HCT116 (cell line): ENCODE measurements around the gene FRRS1. TPM values are rescaled to one million over a fixed set of nuclear protein-coding genes. Genes with fewer than 3 reads are reported as not detected.

ENCODE experiments used
- ATAC-seq: fragments of 200-7000 bp; cut with Tn5 transposase; 2 replicates; pipeline ENCODE4 v1.9.1; 2020; ENCODE audit warnings: mild to moderate bottlenecking, moderate library complexity
- BruUV-seq: library from RNA; stranded (reverse); fragments of 400-500 nt; replicated peaks from 2 replicates; lab custom pipeline; 2021; lab: Mats Ljungman, UMichigan
- CTCF ChIA-PET: fragments of 300-600 bp; sonication (Branson Sonifier 250); formaldehyde crosslinking; loops from one replicate; lab custom pipeline; 2021; ENCODE audit warnings: antibody characterized with exemption; lab: Charles Lee
- POLR2A ChIA-PET: fragments of 300-600, 350-600 bp; sonication (Branson Sonifier 250); formaldehyde crosslinking; loops from one replicate; lab custom pipeline; 2021; ENCODE audit warnings: antibody characterized with exemption; lab: Charles Lee
- RAD21 ChIA-PET, 2 experiments: fragments of 300-600 bp; sonication (Branson Sonifier 250); formaldehyde crosslinking; loops; one replicate each; lab custom pipeline; 2023; ENCODE audit warnings: low total read pairs in 2 of 2; ENCODE audit not compliant: uncharacterized antibody in 2 of 2, unreplicated experiment in 2 of 2, low non-redundant PET in 1 of 2; lab: Charles Lee
- DNase-seq: peaks from one replicate; pipeline ENCODE4 v3.0.0-alpha.2; 2010; ENCODE audit warnings: low read depth, low spot score
- H2AFZ ChIP-seq: fragments of 200-600 bp; shearing (Covaris generic), sonication (generic); 2 replicates; pipeline ENCODE4 v1.6.1; 2017; ENCODE audit warnings: low read depth, mixed run types, mixed read lengths, antibody characterized with exemption, low read length; ENCODE audit not compliant: poor library complexity, severe bottlenecking
- H3K27ac ChIP-seq: 2 replicates; pipeline ENCODE4 v1.5.1; 2012; ENCODE audit warnings: low read depth, low read length
- H3K27me3 ChIP-seq: fragments of 200-600 bp; sonication (generic); 2 replicates; pipeline ENCODE4 v1.6.1; 2016; ENCODE audit warnings: mixed run types, low read length, mixed read lengths; ENCODE audit not compliant: insufficient read depth
- H3K36me3 ChIP-seq, 2 experiments: fragments of 200-500 bp in 1 of 2; fragments of 200-600 bp in 1 of 2; sonication (Bioruptor generic) in 1 of 2; sonication (generic) in 1 of 2; 2 replicates each; pipeline versions ENCODE4 v1.5.1 to v1.6.1; 2014 to 2016; ENCODE audit warnings: low read length in 2 of 2, inconsistent platforms in 1 of 2, mixed read lengths in 1 of 2, mixed run types in 1 of 2; ENCODE audit not compliant: insufficient read depth in 2 of 2, control insufficient read depth in 1 of 2
- H3K4me1 ChIP-seq, 2 experiments: fragments of 200-600 bp in 1 of 2; sonication (generic) in 1 of 2; 2 replicates each; pipeline versions ENCODE4 v1.5.1 to v1.6.1; 2012 to 2017; ENCODE audit warnings: low read length in 2 of 2, inconsistent platforms in 1 of 2, mild to moderate bottlenecking in 1 of 2, mixed read lengths in 1 of 2, mixed run types in 1 of 2, moderate library complexity in 1 of 2; ENCODE audit not compliant: insufficient read depth in 2 of 2, control insufficient read depth in 1 of 2
- H3K4me2 ChIP-seq: fragments of 200-600 bp; sonication (generic); 2 replicates; pipeline ENCODE4 v1.6.1; 2017; ENCODE audit warnings: mixed run types, low read length, mixed read lengths
- H3K4me3 ChIP-seq, 2 experiments: fragments of 200-600 bp in 1 of 2; sonication (generic) in 1 of 2; replicated peaks in 1 of 2; 2 replicates each; pipeline ENCODE4 v1.5.1; 2011 to 2016; ENCODE audit warnings: low read length in 2 of 2, control low read depth in 1 of 2, low read depth in 1 of 2, mild to moderate bottlenecking in 1 of 2, mixed read lengths in 1 of 2, mixed run types in 1 of 2
- H3K79me2 ChIP-seq: fragments of 200-600 bp; sonication (generic); 2 replicates; pipeline ENCODE4 v1.6.1; 2017; ENCODE audit warnings: mild to moderate bottlenecking, mixed run types, low read length, moderate library complexity, mixed read lengths; ENCODE audit not compliant: insufficient read depth
- H3K9ac ChIP-seq: fragments of 200-600 bp; sonication (generic); 2 replicates; pipeline ENCODE4 v1.6.1; 2016; ENCODE audit warnings: low read length, mixed read lengths
- H3K9me2 ChIP-seq: fragments of 200-600 bp; sonication (generic), shearing (Covaris generic); 2 replicates; pipeline ENCODE4 v1.6.1; 2017; ENCODE audit warnings: mixed run types, mild to moderate bottlenecking, moderate library complexity; ENCODE audit not compliant: insufficient read depth
- H3K9me3 ChIP-seq, 2 experiments: fragments of 200-500 bp in 1 of 2; fragments of 200-600 bp in 1 of 2; sonication (Bioruptor generic) in 1 of 2; sonication (generic) in 1 of 2; 2 replicates each; pipeline ENCODE4 v1.6.1; 2014 to 2017; ENCODE audit warnings: low read length in 2 of 2, mixed read lengths in 2 of 2, inconsistent platforms in 1 of 2, low read depth in 1 of 2, mild to moderate bottlenecking in 1 of 2, mixed run types in 1 of 2, moderate library complexity in 1 of 2; ENCODE audit not compliant: control insufficient read depth in 1 of 2, insufficient read depth in 1 of 2
- H4K20me1 ChIP-seq: fragments of 200-600 bp; sonication (generic), shearing (Covaris generic); 2 replicates; pipeline ENCODE4 v1.6.1; 2017; ENCODE audit warnings: mixed run types, mild to moderate bottlenecking, moderate library complexity; ENCODE audit not compliant: insufficient read depth
- CBX3 ChIP-seq: IDR thresholded peaks from 2 replicates; pipeline ENCODE4 v1.6.1; 2012; ENCODE audit warnings: low read depth
- CEBPB ChIP-seq: IDR thresholded peaks from 2 replicates; pipeline ENCODE4 v1.6.1; 2012; ENCODE audit warnings: low read depth
- EGR1 ChIP-seq: IDR thresholded peaks from 2 replicates; pipeline ENCODE4 v1.6.1; 2012; ENCODE audit warnings: low read depth
- ELF1 ChIP-seq: IDR thresholded peaks from 2 replicates; pipeline ENCODE4 v1.6.1; 2012; ENCODE audit warnings: low read depth, borderline replicate concordance
- EZH2 ChIP-seq: fragments of 200-600 bp; sonication (generic); IDR thresholded peaks from 2 replicates; pipeline ENCODE4 v1.6.1; 2017; ENCODE audit warnings: antibody characterized with exemption, mixed run types
- FOSL1 ChIP-seq: IDR thresholded peaks from 2 replicates; pipeline ENCODE4 v1.6.1; 2012; ENCODE audit warnings: low read depth
- JUND ChIP-seq: IDR thresholded peaks from 2 replicates; pipeline ENCODE4 v1.6.1; 2012
- POLR2AphosphoS5 ChIP-seq: IDR thresholded peaks from 2 replicates; pipeline ENCODE4 v1.6.1; 2011; ENCODE audit warnings: mild to moderate bottlenecking, low read depth, low read length, moderate library complexity
- SP1 ChIP-seq: IDR thresholded peaks from 2 replicates; pipeline ENCODE4 v1.6.1; 2012; ENCODE audit warnings: low read depth
- TCF7L2 ChIP-seq: IDR thresholded peaks from 2 replicates; pipeline ENCODE4 v1.7.0; 2011; ENCODE audit warnings: borderline replicate concordance, inconsistent platforms; ENCODE audit not compliant: insufficient read depth, insufficient read length; ENCODE audit errors: extremely low read depth
- YY1 ChIP-seq: IDR thresholded peaks from 2 replicates; pipeline ENCODE4 v1.6.1; 2011; ENCODE audit warnings: low read length, low read depth, moderate library complexity, mild to moderate bottlenecking; ENCODE audit not compliant: insufficient replicate concordance; ENCODE audit errors: extremely low read depth
- ZBTB33 ChIP-seq: IDR thresholded peaks from 2 replicates; pipeline ENCODE4 v1.6.1; 2011; ENCODE audit warnings: mild to moderate bottlenecking, low read length, moderate library complexity; ENCODE audit not compliant: insufficient replicate concordance; ENCODE audit errors: extremely low read depth
- intact Hi-C: fragments of 100-400 bp; cut with micrococcal nuclease; formaldehyde crosslinking; loops from 2 replicates; pipeline ENCODE4 v1.10.0; 2022
- total RNA-seq: library from RNA; stranded (reverse); gene quantifications from one replicate; pipeline ENCODE4 v1.2.1, GENCODE V29; 2021; ENCODE audit not compliant: unreplicated experiment
- TF ChIP-seq, protein P1 (sequence below): IDR thresholded peaks from 2 replicates; pipeline ENCODE4 v1.6.1; 2012; ENCODE audit warnings: low read depth
- TF ChIP-seq, protein P2 (sequence below), 3 experiments: fragments of 200-600 bp in 1 of 3; sonication (generic) in 1 of 3; IDR thresholded peaks in 2 of 3; conservative IDR thresholded peaks in 1 of 3; 2 replicates each; pipeline ENCODE4 v1.5.1; 2012 to 2017; ENCODE audit warnings: low read depth in 2 of 3, low read length in 2 of 3, antibody characterized with exemption in 1 of 3, borderline replicate concordance in 1 of 3, control low read depth in 1 of 3, mild to moderate bottlenecking in 1 of 3, mixed read lengths in 1 of 3, mixed run types in 1 of 3, moderate library complexity in 1 of 3; ENCODE audit not compliant: insufficient read depth in 1 of 3
- TF ChIP-seq, protein P3 (sequence below): IDR thresholded peaks from 2 replicates; pipeline ENCODE4 v1.6.1; 2012

FRRS1 gene
- total RNA-seq, 1 experiment from 2014 or later = 19.8 TPM

- ChIA-PET POLR2A (no interaction called here), CTCF (no interaction called here), RAD21 (no interaction called here)
- Histone ChIP-seq H3K4me1 (no peaks in the 10 kb centered on the region), H3K9ac (no peak overlapping the region), H3K4me3 (no peak overlapping the region), H3K36me3 (no peaks in the 10 kb centered on the region), H3K27ac (no peak overlapping the region), H4K20me1 (no peaks in the 10 kb centered on the region), H2AFZ (no peak overlapping the region), H3K4me2 (no peak overlapping the region), H3K9me2 (no peaks in the 10 kb centered on the region), H3K9me3 (no peaks in the 10 kb centered on the region), H3K27me3 (no peaks in the 10 kb centered on the region; the same call in 1 of the 2 replicates), H3K79me2 (no peaks in the 10 kb centered on the region)
- ATAC-seq = no peak
- intact Hi-C loops = no loop called here
- no peak for DNase-seq
- TF ChIP-seq POLR2AphosphoS5 = no peak
- TF ChIP-seq ZBTB33 = no peak
- TF ChIP-seq CEBPB = no peak
- no peak for TF ChIP-seq EZH2
- TF ChIP-seq, protein P1, sequence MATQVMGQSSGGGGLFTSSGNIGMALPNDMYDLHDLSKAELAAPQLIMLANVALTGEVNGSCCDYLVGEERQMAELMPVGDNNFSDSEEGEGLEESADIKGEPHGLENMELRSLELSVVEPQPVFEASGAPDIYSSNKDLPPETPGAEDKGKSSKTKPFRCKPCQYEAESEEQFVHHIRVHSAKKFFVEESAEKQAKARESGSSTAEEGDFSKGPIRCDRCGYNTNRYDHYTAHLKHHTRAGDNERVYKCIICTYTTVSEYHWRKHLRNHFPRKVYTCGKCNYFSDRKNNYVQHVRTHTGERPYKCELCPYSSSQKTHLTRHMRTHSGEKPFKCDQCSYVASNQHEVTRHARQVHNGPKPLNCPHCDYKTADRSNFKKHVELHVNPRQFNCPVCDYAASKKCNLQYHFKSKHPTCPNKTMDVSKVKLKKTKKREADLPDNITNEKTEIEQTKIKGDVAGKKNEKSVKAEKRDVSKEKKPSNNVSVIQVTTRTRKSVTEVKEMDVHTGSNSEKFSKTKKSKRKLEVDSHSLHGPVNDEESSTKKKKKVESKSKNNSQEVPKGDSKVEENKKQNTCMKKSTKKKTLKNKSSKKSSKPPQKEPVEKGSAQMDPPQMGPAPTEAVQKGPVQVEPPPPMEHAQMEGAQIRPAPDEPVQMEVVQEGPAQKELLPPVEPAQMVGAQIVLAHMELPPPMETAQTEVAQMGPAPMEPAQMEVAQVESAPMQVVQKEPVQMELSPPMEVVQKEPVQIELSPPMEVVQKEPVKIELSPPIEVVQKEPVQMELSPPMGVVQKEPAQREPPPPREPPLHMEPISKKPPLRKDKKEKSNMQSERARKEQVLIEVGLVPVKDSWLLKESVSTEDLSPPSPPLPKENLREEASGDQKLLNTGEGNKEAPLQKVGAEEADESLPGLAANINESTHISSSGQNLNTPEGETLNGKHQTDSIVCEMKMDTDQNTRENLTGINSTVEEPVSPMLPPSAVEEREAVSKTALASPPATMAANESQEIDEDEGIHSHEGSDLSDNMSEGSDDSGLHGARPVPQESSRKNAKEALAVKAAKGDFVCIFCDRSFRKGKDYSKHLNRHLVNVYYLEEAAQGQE = no peak
- TF ChIP-seq JUND = no peak
- TF ChIP-seq, protein P2, sequence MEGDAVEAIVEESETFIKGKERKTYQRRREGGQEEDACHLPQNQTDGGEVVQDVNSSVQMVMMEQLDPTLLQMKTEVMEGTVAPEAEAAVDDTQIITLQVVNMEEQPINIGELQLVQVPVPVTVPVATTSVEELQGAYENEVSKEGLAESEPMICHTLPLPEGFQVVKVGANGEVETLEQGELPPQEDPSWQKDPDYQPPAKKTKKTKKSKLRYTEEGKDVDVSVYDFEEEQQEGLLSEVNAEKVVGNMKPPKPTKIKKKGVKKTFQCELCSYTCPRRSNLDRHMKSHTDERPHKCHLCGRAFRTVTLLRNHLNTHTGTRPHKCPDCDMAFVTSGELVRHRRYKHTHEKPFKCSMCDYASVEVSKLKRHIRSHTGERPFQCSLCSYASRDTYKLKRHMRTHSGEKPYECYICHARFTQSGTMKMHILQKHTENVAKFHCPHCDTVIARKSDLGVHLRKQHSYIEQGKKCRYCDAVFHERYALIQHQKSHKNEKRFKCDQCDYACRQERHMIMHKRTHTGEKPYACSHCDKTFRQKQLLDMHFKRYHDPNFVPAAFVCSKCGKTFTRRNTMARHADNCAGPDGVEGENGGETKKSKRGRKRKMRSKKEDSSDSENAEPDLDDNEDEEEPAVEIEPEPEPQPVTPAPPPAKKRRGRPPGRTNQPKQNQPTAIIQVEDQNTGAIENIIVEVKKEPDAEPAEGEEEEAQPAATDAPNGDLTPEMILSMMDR (IDR thresholded peaks at IDR 0.05 in 2 of 3, conservative IDR thresholded peaks at IDR 0.05 in 1 of 3; ENCODE audit: borderline replicate concordance in 1 of 3, insufficient read depth in 1 of 3, low read depth in 2 of 3, low read length in 2 of 3) = no peak
- TF ChIP-seq, protein P3, sequence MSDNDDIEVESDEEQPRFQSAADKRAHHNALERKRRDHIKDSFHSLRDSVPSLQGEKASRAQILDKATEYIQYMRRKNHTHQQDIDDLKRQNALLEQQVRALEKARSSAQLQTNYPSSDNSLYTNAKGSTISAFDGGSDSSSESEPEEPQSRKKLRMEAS = no peak
- no peak for TF ChIP-seq FOSL1
- TF ChIP-seq CBX3 = no peak
- TF ChIP-seq EGR1 = no peak
- no peak for TF ChIP-seq ELF1
- TF ChIP-seq SP1 = no peak
- no peak for TF ChIP-seq TCF7L2
- TF ChIP-seq YY1 = no peak
- no TSS peak for BruUV-seq
Measured at GRCh38 chr1:99782920-99783319, 16.5 kb upstream of the FRRS1 start.
